Measurements from ENCODE around the gene CIB1.

- TF ChIP-seq EZH2 (IDR thresholded peaks at IDR 0.05; ENCODE audit: borderline replicate concordance, low read depth, low read length, poor library complexity, severe bottlenecking) (no peak), CTCF (conservative IDR thresholded peaks at IDR 0.05; ENCODE audit: low read depth, low read length) (no peak)
These were observed 25.8 kb upstream of the CIB1 start for GRCh38 chr15:90259524-90259923.

All from A673 (cell line).